K562 (cell line): Measurements from ENCODE around the gene MYL3. TPM values are rescaled to one million over a fixed set of nuclear protein-coding genes. Genes with fewer than 3 reads are reported as not detected.

Source experiments
- ATAC-seq: fragments of 200-7000 bp; cut with Tn5 transposase; 3 replicates; pipeline ENCODE4 v1.9.1; 2020; ENCODE audit warnings: moderate library complexity
- BruUV-seq: library from RNA; stranded (reverse); fragments of 400-500 nt; replicated peaks from 2 replicates; lab custom pipeline; 2021; lab: Mats Ljungman, UMichigan
- CTCF ChIA-PET: fragments of 300-600 bp; formaldehyde crosslinking; extraction: SDS; loops from one replicate; lab custom pipeline; 2021; ENCODE audit warnings: low intra/inter-chr PET ratio; lab: Yijun Ruan, JAX
- POLR2A ChIA-PET: fragments of 300-600, 350-650 bp; sonication (Branson Sonifier 250); formaldehyde crosslinking; extraction: SDS; loops from one replicate; lab custom pipeline; 2021; ENCODE audit warnings: antibody characterized with exemption, inconsistent platforms; lab: Yijun Ruan, JAX
- DNase-seq, 4 experiments: peaks; one replicate each; pipeline versions ENCODE4 v3.0.0 to v3.0.0-alpha.2; 2011 to 2018; ENCODE audit warnings: low spot score in 3 of 4, mixed read lengths in 3 of 4; ENCODE audit errors: extremely low read depth in 1 of 4
- FAIRE-seq: peaks from 2 replicates; lab custom pipeline; 2011; peaks lifted over from hg19 to GRCh38; lab: Jason Lieb, UNC
- H2AFZ ChIP-seq: 2 replicates; pipeline ENCODE4 v1.6.0; 2011; ENCODE audit warnings: low read depth, low read length, control low read depth, inconsistent platforms
- H3K27ac ChIP-seq: fragments of 200-600 bp; 3 replicates; pipeline ENCODE4 v1.8.0; 2011; ENCODE audit warnings: low read depth, mild to moderate bottlenecking, control low read depth, inconsistent platforms, low read length, moderate library complexity, mixed read lengths; ENCODE audit errors: extremely low read depth
- H3K27me3 ChIP-seq, 2 experiments: fragments of 300-600 bp in 1 of 2; 2 replicates in 1 of 2; 3 replicates in 1 of 2; pipeline versions ENCODE4 v1.6.0 to v1.8.0; 2011; ENCODE audit warnings: inconsistent platforms in 2 of 2, low read length in 2 of 2, mild to moderate bottlenecking in 1 of 2, mixed read lengths in 1 of 2, moderate library complexity in 1 of 2; ENCODE audit not compliant: control insufficient read depth in 2 of 2, insufficient read depth in 2 of 2
- H3K36me3 ChIP-seq: fragments of 300-600 bp; 3 replicates; pipeline ENCODE4 v1.8.0; 2011; ENCODE audit warnings: mild to moderate bottlenecking, low read length, inconsistent platforms; ENCODE audit not compliant: control insufficient read depth, insufficient read depth
- H3K4me1 ChIP-seq, 2 experiments: fragments of 200-600 bp in 1 of 2; replicated peaks in 1 of 2; 2 replicates in 1 of 2; 3 replicates in 1 of 2; pipeline versions ENCODE4 v1.5.1 to v1.8.0; 2011; ENCODE audit warnings: inconsistent platforms in 2 of 2, low read length in 2 of 2, mild to moderate bottlenecking in 1 of 2, mixed read lengths in 1 of 2, moderate library complexity in 1 of 2; ENCODE audit not compliant: control insufficient read depth in 2 of 2, insufficient read depth in 2 of 2
- H3K4me2 ChIP-seq: 2 replicates; pipeline ENCODE4 v1.6.1; 2011; ENCODE audit warnings: low read length, control low read depth, inconsistent platforms, mixed read lengths; ENCODE audit not compliant: insufficient read depth
- H3K4me3 ChIP-seq: fragments of 200-600 bp; sonication (generic), shearing (Covaris generic); 2 replicates; pipeline ENCODE4 v1.5.1; 2016; ENCODE audit warnings: control low read depth, inconsistent platforms
- H3K79me2 ChIP-seq: fragments of 200-600 bp; 3 replicates; pipeline ENCODE4 v1.8.0; 2011; ENCODE audit warnings: low read length, inconsistent platforms; ENCODE audit not compliant: control insufficient read depth, insufficient read depth
- H3K9ac ChIP-seq, 2 experiments: 2 replicates each; pipeline versions ENCODE4 v1.6.0 to v1.6.1; 2011; ENCODE audit warnings: low read depth in 2 of 2, low read length in 2 of 2, control low read depth in 1 of 2, inconsistent platforms in 1 of 2, mild to moderate bottlenecking in 1 of 2, mixed read lengths in 1 of 2; ENCODE audit not compliant: insufficient read depth in 1 of 2
- H3K9me1 ChIP-seq: one replicate; pipeline ENCODE4 v1.6.0; 2011; ENCODE audit warnings: inconsistent platforms, mild to moderate bottlenecking, low read length, moderate library complexity; ENCODE audit not compliant: control insufficient read depth, insufficient read depth
- H3K9me3 ChIP-seq: replicated peaks from 2 replicates; pipeline ENCODE4 v1.5.1; 2011; ENCODE audit warnings: low read depth, low read length, inconsistent platforms; ENCODE audit not compliant: control insufficient read depth, insufficient read depth
- H4K20me1 ChIP-seq: replicated peaks from 2 replicates; pipeline ENCODE4 v1.6.1; 2011; ENCODE audit warnings: low read length, inconsistent platforms, mixed read lengths; ENCODE audit not compliant: control insufficient read depth, insufficient read depth
- ARID3B ChIP-seq: fragments of 250-450 bp; sonication (Bioruptor Pico); IDR thresholded peaks from 2 replicates; pipeline ENCODE4 v1.4.0; 2020; ENCODE audit warnings: borderline replicate concordance
- C11orf30 ChIP-seq: fragments of 450-650 bp; IDR thresholded peaks from 2 replicates; pipeline ENCODE4 v1.6.1; 2016; ENCODE audit warnings: low read depth, mild to moderate bottlenecking
- CBX3 ChIP-seq, 2 experiments: IDR thresholded peaks; 1 replicate in 1 of 2; 2 replicates in 1 of 2; pipeline ENCODE4 v1.6.1; 2012; ENCODE audit warnings: inconsistent platforms in 2 of 2, low read length in 2 of 2, borderline replicate concordance in 1 of 2, control low read depth in 1 of 2
- GATAD2A ChIP-seq: fragments of 450-650 bp; IDR thresholded peaks from 2 replicates; pipeline ENCODE4 v1.6.1; 2017
- HOXB6 ChIP-seq: fragments of 250-450 bp; sonication (Bioruptor Pico); IDR thresholded peaks from 2 replicates; pipeline ENCODE4 v1.5.1; 2022; ENCODE audit warnings: mild to moderate bottlenecking, borderline replicate concordance
- NR2F6 ChIP-seq: fragments of 450-650 bp; formaldehyde crosslinking; IDR thresholded peaks from 2 replicates; pipeline ENCODE4 v1.4.0; 2020; ENCODE audit warnings: mild to moderate bottlenecking
- TCF3 ChIP-seq: sonication (generic); formaldehyde crosslinking; IDR thresholded peaks from 2 replicates; pipeline ENCODE4 v1.4.0; 2020; ENCODE audit warnings: mild to moderate bottlenecking, missing genetic modification reagents
- TRIM28 ChIP-seq: fragments of 450-650 bp; IDR thresholded peaks from 2 replicates; pipeline ENCODE4 v1.6.1; 2017
- ZKSCAN8 ChIP-seq: fragments of 200-800 bp; sonication (Bioruptor generic); IDR thresholded peaks from 2 replicates; pipeline ENCODE4 v1.6.1; 2016; ENCODE audit warnings: missing genetic modification characterization, missing compliant biosample characterization
- ZNF316 ChIP-seq: fragments of 450-650 bp; IDR thresholded peaks from 2 replicates; pipeline ENCODE4 v1.6.1; 2016
- ZNF436 ChIP-seq: fragments of 250-450, 450-650 bp; sonication (Bioruptor Pico); formaldehyde crosslinking; IDR thresholded peaks from 2 replicates; pipeline ENCODE4 v1.7.0; 2020; ENCODE audit warnings: mild to moderate bottlenecking
- WGBS: fragments of 100-300 bp; shearing (Covaris generic); methylation state at CpG from one replicate; pipeline ENCODE4 v1.1.6; 2016; ENCODE audit warnings: low coverage, mixed read lengths; ENCODE audit not compliant: insufficient coverage; ENCODE audit errors: missing lambda C conversion rate; 5-methylcytosine and 5-hydroxymethylcytosine counted together
- in situ Hi-C: fragments of 300-500 bp; cut with MboI; formaldehyde crosslinking; loops from 4 replicates; pipeline ENCODE4 v1.15.0; 2018; ENCODE audit warnings: inconsistent platforms, mixed read lengths
- intact Hi-C: fragments of 100-400 bp; cut with micrococcal nuclease; formaldehyde crosslinking; loops from 2 replicates; pipeline ENCODE4 v1.14.2; 2022
- polyA plus RNA-seq, 8 experiments: library from polyadenylated mRNA; depleted of rRNA in 4 of 8; stranded (reverse) in 5 of 8; unstranded in 3 of 8; fragments of >200 nt; fragmentation: Nextera tagmentation in 2 of 8; fragmentation: Illumina TruSeq in 1 of 8; extraction: Ambion mirVana in 2 of 8; extraction: Trizol in 1 of 8; gene quantifications; 2 replicates each; pipeline versions ENCODE4 v1.2.1 to v1.2.3, GENCODE V29; 2011 to 2014; ENCODE audit warnings: inconsistent platforms in 1 of 8, missing spikeins in 1 of 8
- total RNA-seq, 7 experiments: library from RNA; depleted of rRNA in 6 of 7; stranded (reverse); fragments of >200 nt in 6 of 7; fragmentation: Illumina TruSeq in 2 of 7; extraction: Trizol in 2 of 7; gene quantifications; 2 replicates each; pipeline versions ENCODE4 v1.2.1 to v1.2.3, GENCODE V29; 2011 to 2021; ENCODE audit warnings: low replicate concordance in 1 of 7

The MYL3 gene
- total and polyA plus RNA-seq, 9 of the 15 experiments (the other 6 are each of a cell fraction or from before 2014, with no cell fraction given): 0.14 to 0.45 TPM; not detected in 7

GRCh38 chr3:46821553-46821952 lies 41.7 kb downstream of the MYL3 start:
- POLR2A ChIA-PET: no interaction called here
- no TSS peak for BruUV-seq
- no peaks in the 10 kb centered on the region for H3K9me1 ChIP-seq
- no peak overlapping the region for H2AFZ ChIP-seq
- ATAC-seq: no peak
- H4K20me1 ChIP-seq: no peaks in the 10 kb centered on the region
- 0% methylated on average over 1 of the region's 1 CpG for WGBS
- no peak overlapping the region for H3K27ac ChIP-seq
- 0 out of 2 replicates have a peak, but pooled peaks cover 2% of the 10 kb centered on the region for H3K9me3 ChIP-seq
- H3K79me2 ChIP-seq: no peaks in the 10 kb centered on the region
- intact Hi-C loops: no loop called here
- CTCF ChIA-PET: no interaction called here
- no peaks in the 10 kb centered on the region for H3K27me3 ChIP-seq
- peak; percentile 73 for TF ChIP-seq ZNF316
- no peak for TF ChIP-seq TCF3 (CRISPR knock-in tag)
- TF ChIP-seq C11orf30: peak; percentile 54; the same call in 1 of the 2 replicates
- TF ChIP-seq, all 486 proteins: peak for 2
- Histone ChIP-seq H3K4me3 (no peak overlapping the region), H3K4me1 (no peaks in the 10 kb centered on the region), H3K9ac (no peak overlapping the region), H3K36me3 (no peaks in the 10 kb centered on the region), H3K4me2 (no peak overlapping the region)
- FAIRE-seq: no peak
- DNase-seq: no peak
- in situ Hi-C loops: no loop called here

DNA sequence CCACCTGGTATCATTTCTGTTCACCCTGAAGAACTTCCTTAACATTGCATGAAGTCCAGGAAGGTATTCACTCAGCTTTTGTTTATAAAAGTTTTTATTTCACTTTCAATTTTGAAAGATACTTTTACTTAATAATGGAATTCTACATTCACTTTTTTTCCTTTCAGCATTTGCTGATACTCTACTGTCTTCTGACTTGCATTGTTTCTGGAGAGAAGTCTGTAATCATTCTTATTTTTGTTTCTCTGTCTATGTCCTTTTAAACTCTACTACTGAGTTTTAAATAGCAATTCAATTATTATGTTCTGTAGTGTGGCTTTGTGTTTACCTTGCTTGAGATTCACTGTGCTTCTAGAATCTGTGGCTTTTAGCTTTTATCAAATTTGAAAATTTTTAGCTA lies 42.4 kb downstream of the MYL3 start:
- H3K27me3 ChIP-seq: no peaks in the 10 kb centered on the region
- no peaks in the 10 kb centered on the region for H3K4me1 ChIP-seq
- H3K9ac ChIP-seq: no peak overlapping the region
- no peak for FAIRE-seq
- DNase-seq: no peak
- CTCF ChIA-PET: no interaction called here
- no peak overlapping the region for H3K4me2 ChIP-seq
- in situ Hi-C loops: no loop called here
- no TSS peak for BruUV-seq
- H2AFZ ChIP-seq: no peak overlapping the region
- no peak overlapping the region for H3K4me3 ChIP-seq
- no peak overlapping the region for H3K27ac ChIP-seq
- H3K9me1 ChIP-seq: no peaks in the 10 kb centered on the region
- no peak for ATAC-seq
- intact Hi-C loops: no loop called here
- TF ChIP-seq HOXB6 (CRISPR knock-in tag) (no peak), TRIM28 (peak; percentile 62; the same call in 1 of the 2 replicates), NR2F6 (no peak), ARID3B (CRISPR knock-in tag) (no peak), CBX3 (IDR thresholded peaks at IDR 0.05; ENCODE audit: borderline replicate concordance in 1 of 2, low read length in 2 of 2) (peak in 1 of 2 experiments; percentile 82; a peak in 2 of 3 replicates), ZKSCAN8 (CRISPR knock-in tag) (no peak), GATAD2A (no peak), ZNF436 (no peak)
- H3K36me3 ChIP-seq: no peaks in the 10 kb centered on the region
- POLR2A ChIA-PET: no interaction called here
- H3K79me2 ChIP-seq: no peaks in the 10 kb centered on the region
- H3K9me3 ChIP-seq: 0 out of 2 replicates have a peak, but pooled peaks cover 2% of the 10 kb centered on the region
- no peaks in the 10 kb centered on the region for H4K20me1 ChIP-seq
